Spleen (tissue), 7 donors: ENCODE data around the gene SCN4B.

ENCODE experiments used
- CTCF ChIP-seq, 11 experiments: fragments of 200-600 bp in 7 of 11; fragments of 450-650 bp in 4 of 11; sonication (generic) in 4 of 11; IDR thresholded peaks in 8 of 11; conservative IDR thresholded peaks in 3 of 11; 1 replicate in 7 of 11; 2 replicates in 4 of 11; pipeline versions ENCODE4 v1.4.0 to v1.8.0; 2016 to 2021; ENCODE audit warnings: antibody characterized with exemption in 11 of 11, inconsistent platforms in 4 of 11, mild to moderate bottlenecking in 1 of 11
- POLR2A ChIP-seq, 3 donors: fragments of 450-650 bp; IDR thresholded peaks; one replicate each; pipeline ENCODE4 v1.5.1; 2017; ENCODE audit warnings: antibody characterized with exemption in 3 of 3, mild to moderate bottlenecking in 1 of 3
- donor health status: DM: no; HTN: no; CAD: no; lungs with moderate emphysema.
- donor health status: DM: no; HTN: no; CAD: no.
- donor health status: DM: no; HTN: no; CAD: no.

DNA sequence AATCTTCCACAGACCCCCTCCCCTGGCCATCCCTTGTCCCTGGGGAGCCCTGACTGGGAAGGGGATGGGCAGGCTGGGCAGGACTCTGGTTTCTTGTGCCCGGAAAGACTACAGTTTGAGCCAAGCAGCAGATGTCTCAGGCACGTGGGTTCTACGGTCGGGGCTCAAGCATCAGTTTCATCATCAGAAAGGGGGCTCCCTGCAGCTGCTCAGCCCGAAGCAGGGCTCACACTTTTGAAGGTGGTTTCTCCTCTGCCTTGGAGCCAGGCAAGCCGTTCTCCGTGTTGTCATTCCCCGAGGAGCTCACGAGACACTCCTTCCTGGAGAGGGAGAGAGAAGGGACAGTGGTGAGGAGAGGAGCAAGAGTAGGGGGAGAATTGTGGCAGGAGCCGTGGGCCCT, 15.8 kb downstream of the SCN4B start:
- TF ChIP-seq CTCF (IDR thresholded peaks at IDR 0.05 in 8 of 11, conservative IDR thresholded peaks at IDR 0.05 in 3 of 11) (no peak), POLR2A (IDR thresholded peaks at IDR 0.05) (no peak)
